ENCODE data around the gene FNDC10. TPM values are rescaled to one million over a fixed set of nuclear protein-coding genes. Genes with fewer than 3 reads are reported as not detected.

Gene FNDC10
- total and polyA plus RNA-seq, 9 of the 15 experiments (the other 6 are each of a cell fraction or from before 2014, with no cell fraction given), result 0.08 to 6.3 (median 1.6) TPM

DNA sequence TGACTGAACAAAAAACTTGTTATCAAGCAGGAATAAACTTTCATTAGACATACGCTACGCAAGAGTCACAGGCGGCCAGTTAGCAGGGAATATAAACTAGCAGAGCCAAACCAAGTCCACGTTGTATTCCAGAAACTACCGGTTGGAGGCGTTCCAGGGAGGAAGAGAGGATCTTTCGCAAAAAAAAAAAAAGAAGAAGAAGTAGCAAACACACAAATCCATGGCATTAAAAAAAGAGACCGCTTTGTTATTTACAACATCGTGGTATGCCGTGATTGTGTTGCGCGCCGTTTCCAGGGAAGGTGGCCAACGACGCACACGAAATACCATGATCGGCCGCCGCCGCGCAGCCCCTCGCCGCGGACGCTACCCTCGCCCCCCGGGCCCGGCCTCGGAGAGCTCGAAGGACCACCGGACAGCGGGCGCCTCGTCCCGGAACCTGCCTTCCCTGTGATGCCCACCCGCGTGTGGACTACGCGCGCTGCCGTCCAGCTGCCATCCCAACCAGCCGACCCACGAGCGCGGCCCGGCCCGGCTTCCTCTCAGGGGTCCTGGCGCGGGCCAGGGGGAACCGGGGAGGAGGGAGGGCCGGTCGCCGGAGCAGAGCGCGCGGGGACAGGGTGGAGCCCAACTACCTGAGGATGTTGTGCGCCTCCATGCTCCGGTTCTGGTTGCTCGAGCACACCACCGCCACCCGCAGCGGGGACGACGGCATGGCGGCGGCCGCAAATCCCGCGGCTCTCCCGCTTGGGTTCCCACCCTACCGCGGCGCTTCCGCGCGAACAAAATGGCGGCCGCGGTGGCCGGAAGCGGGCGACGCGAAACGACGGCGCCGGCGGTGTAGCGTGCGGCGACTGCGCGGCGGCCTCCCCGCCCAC lies 25.9 kb downstream of the FNDC10 start (continued):
- TF ChIP-seq NFYB (IDR thresholded peaks at IDR 0.05; ENCODE audit: extremely low read depth, insufficient read length), result no peak
- TF ChIP-seq ESRRA (IDR thresholded peaks at IDR 0.05; ENCODE audit: borderline replicate concordance, low read depth), result 0 out of 2 replicates have a peak, but pooled peaks have one; percentile 12
- TF ChIP-seq U2AF1 (optimal IDR thresholded peaks at IDR 0.05; ENCODE audit: low read depth, low read length), result peak; percentile 87
- peak; percentile 84 for TF ChIP-seq MYC (IDR thresholded peaks at IDR 0.05; ENCODE audit: low read depth, low read length)
- peak; percentile 80; the same call in 1 of the 2 replicates for TF ChIP-seq MYC (CRISPR knock-in tag; IDR thresholded peaks at IDR 0.05; ENCODE audit: borderline replicate concordance, low read depth)
- peak in 1 of 2 experiments; percentile 48; a peak in 3 of 4 replicates for TF ChIP-seq MAZ (CRISPR knock-in tag; conservative IDR thresholded peaks at IDR 0.05 in 1 of 2, IDR thresholded peaks at IDR 0.05 in 1 of 2)
- peak; percentile 94; the same call in 1 of the 2 replicates for TF ChIP-seq ZBTB1 (CRISPR knock-in tag; IDR thresholded peaks at IDR 0.05; ENCODE audit: borderline replicate concordance, low read depth)
- TF ChIP-seq ASH1L (IDR thresholded peaks at IDR 0.05; ENCODE audit: borderline replicate concordance, low read depth, partially characterized antibody), result no peak
- TF ChIP-seq, protein P1, sequence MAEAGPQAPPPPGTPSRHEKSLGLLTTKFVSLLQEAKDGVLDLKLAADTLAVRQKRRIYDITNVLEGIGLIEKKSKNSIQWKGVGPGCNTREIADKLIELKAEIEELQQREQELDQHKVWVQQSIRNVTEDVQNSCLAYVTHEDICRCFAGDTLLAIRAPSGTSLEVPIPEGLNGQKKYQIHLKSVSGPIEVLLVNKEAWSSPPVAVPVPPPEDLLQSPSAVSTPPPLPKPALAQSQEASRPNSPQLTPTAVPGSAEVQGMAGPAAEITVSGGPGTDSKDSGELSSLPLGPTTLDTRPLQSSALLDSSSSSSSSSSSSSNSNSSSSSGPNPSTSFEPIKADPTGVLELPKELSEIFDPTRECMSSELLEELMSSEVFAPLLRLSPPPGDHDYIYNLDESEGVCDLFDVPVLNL (CRISPR knock-in tag; IDR thresholded peaks at IDR 0.05; ENCODE audit: low read depth), result 0 out of 2 replicates have a peak, but pooled peaks have one; percentile 8
- TF ChIP-seq LARP7 (IDR thresholded peaks at IDR 0.05), result peak; percentile 11; the same call in 1 of the 2 replicates
- no peak for TF ChIP-seq KDM1A (IDR thresholded peaks at IDR 0.05)
- TF ChIP-seq PHF8 (IDR thresholded peaks at IDR 0.05; ENCODE audit: borderline replicate concordance, low read length), result no peak
- no peak; the same call in 1 of the 2 replicates for TF ChIP-seq POLR2A (conservative IDR thresholded peaks at IDR 0.05)
- no peak for TF ChIP-seq ZSCAN29 (IDR thresholded peaks at IDR 0.05)
- TF ChIP-seq, protein P2, sequence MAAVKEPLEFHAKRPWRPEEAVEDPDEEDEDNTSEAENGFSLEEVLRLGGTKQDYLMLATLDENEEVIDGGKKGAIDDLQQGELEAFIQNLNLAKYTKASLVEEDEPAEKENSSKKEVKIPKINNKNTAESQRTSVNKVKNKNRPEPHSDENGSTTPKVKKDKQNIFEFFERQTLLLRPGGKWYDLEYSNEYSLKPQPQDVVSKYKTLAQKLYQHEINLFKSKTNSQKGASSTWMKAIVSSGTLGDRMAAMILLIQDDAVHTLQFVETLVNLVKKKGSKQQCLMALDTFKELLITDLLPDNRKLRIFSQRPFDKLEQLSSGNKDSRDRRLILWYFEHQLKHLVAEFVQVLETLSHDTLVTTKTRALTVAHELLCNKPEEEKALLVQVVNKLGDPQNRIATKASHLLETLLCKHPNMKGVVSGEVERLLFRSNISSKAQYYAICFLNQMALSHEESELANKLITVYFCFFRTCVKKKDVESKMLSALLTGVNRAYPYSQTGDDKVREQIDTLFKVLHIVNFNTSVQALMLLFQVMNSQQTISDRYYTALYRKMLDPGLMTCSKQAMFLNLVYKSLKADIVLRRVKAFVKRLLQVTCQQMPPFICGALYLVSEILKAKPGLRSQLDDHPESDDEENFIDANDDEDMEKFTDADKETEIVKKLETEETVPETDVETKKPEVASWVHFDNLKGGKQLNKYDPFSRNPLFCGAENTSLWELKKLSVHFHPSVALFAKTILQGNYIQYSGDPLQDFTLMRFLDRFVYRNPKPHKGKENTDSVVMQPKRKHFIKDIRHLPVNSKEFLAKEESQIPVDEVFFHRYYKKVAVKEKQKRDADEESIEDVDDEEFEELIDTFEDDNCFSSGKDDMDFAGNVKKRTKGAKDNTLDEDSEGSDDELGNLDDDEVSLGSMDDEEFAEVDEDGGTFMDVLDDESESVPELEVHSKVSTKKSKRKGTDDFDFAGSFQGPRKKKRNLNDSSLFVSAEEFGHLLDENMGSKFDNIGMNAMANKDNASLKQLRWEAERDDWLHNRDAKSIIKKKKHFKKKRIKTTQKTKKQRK (IDR thresholded peaks at IDR 0.05; ENCODE audit: borderline replicate concordance, low read depth, low read length), result no peak
- TF ChIP-seq IRF1 (CRISPR knock-in tag; IDR thresholded peaks at IDR 0.05; ENCODE audit: borderline replicate concordance), result no peak
- TF ChIP-seq CREBBP (IDR thresholded peaks at IDR 0.05; ENCODE audit: low read depth, low read length), result no peak
- TF ChIP-seq HDAC8 (tag; IDR thresholded peaks at IDR 0.05), result no peak; the same call in 1 of the 2 replicates
- TF ChIP-seq THAP12 (CRISPR knock-in tag; IDR thresholded peaks at IDR 0.05), result no peak

Data from K562 (cell line).